Measurements from ENCODE around the gene IFNGR2.
"Not testable (repeated sequence)": the region's sequence is repeated elsewhere in the genome, so short reads cannot be mapped to it uniquely, and the experiment has no call there.

Gene IFNGR2

DNA sequence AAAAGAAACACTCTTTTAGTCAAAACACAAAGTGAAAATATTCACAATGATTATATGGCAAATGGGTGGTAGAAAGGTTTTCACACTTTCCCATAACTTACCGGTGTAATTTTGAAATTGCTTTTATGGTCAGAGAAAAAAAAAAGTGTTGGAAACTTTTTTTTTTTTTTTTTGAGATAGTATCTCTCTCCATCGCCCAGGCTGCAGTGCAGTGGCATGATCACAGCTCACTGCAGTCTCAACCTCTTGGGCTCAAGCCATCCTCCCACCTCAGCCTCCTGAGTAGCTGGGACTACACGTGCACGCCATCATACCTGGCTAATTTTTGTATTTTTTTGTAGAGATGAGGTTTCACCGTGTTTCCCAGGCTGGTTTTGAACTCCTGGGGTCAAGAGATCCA lies 3.3 kb downstream of the IFNGR2 start:
- no peak for FAIRE-seq

DNA sequence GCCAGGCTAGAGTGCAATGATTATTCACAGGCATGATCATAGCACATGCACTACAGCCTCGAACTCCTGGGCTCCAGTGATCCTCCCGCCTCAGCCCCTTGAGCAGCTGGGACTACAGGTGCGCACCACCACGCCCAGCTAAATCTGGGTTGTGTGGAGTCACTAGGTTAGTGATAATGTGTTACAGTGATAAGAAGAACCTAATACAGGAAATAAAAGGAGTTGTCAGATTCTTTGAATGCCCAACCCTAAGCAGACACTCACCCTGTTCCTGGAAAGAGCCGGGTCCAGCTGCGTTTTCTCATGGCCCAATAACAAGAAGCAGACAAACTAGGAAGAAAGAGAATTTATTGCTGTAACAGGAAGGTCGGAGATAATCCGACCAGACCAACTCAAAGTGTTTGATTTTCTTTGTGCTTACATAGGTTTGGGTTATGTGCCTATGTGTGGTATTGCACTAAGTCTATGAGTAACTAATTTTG lies 8.8 kb downstream of the IFNGR2 start:
- no peak for FAIRE-seq

DNA sequence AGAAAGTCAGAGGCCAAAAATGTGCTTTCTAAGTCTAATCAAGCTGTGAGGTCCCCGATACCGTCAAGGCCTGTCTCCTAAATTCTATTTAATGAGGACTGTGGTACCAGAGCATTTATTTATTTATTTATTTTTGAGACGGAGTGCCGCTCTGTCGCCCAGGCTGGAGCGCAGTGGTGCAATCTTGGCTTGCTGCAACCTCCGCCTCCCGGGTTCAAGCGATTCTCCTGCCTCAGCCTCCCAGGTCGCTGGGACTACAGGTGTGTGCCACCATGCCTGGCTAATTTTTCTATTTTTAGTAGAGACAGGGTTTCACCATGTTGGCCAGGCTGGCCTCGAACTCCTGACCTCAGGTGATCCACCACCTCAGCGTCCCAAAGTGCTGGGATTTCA lies 9.2 kb downstream of the IFNGR2 start:
- not testable (repeated sequence) for FAIRE-seq

DNA sequence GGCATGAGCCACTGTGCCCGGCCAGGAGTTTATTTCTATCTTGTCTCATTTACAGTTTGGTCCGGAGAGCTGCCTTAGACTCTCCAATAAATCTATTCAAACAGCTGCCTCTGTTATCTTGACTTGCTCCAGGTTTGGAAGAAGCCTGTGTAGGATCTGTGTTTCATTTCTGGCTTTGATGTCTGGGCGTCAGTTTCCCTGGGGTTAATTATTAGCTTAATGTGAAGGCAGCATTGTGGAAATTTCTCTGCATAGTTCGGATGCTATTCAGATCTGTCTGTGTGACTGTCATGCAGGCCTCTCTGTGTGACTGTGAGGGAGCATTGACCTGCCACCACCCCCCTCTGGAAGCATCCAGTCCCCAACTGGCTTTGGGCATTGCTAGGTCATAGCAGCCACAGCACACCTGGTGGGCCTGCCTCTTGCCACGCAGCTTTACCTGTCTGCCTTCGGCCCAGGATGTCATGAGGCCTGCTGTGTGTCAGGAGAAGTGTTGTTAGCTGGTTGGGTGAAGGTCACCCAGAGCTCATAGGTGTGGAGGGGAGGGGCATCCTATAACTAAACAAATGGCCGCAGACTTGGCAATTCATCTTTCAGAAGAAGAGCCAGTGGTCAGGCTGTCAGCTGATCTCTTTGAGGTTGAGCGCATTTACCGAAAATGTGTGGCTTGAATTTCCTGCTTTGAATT lies 9.8 kb downstream of the IFNGR2 start:
- FAIRE-seq: no peak

DNA sequence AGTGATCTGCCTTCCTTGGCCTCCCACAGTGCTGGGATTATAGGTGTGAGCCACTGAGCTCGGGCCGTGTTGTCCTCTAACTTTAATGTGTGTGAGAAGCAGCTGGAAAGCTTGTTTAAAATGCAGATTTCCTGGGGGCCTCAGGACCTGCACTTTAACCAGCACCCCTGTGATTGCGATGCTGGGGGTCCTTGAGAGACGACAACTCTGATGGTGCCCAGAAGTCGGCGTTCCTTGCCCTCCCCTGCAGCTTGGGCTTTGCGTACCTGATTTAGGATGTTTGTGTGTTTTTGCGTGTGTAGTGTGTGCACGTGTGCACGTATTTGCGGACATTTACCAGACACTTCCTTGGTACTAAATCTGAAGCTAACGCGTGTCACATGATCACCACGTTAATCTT lies 10.9 kb downstream of the IFNGR2 start:
- FAIRE-seq: no peak

DNA sequence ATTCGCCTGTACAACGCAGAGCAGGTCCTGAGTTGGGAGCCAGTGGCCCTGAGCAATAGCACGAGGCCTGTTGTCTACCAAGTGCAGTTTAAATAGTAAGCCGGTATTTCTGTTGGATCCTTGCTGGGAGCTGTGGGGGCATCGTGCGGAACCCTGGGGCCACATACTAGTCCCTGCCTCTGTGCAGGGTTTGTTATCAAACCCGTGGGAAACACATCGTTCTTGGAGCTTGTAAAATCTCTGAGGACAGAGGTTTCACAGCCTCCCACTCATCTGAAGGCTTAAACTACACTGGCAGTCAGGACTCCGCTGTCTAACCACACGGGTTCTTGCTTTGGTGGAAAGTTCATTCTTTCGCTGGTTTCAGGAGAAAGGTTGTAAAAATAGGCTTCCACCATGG lies 11.7 kb downstream of the IFNGR2 start:
- FAIRE-seq: no peak

DNA sequence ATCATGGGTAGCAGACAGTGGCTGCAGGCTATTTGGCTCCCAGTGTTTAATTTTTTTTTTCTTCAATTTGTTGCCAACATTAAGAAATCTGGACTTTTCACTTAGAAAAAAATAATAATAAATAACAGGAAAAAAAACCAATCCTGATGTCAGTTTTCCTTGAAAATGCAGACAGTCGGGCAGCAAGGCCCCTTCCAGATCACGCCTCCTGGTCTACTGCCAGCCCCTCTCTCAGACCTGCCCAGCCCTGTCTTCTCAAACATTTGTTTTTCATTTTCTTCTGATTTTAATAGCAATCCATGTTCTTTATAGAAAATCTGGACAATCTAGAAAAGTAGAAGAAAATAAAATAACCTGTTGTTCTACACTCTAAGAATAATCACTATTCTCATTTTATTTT lies 15.5 kb downstream of the IFNGR2 start:
- FAIRE-seq: no peak

DNA sequence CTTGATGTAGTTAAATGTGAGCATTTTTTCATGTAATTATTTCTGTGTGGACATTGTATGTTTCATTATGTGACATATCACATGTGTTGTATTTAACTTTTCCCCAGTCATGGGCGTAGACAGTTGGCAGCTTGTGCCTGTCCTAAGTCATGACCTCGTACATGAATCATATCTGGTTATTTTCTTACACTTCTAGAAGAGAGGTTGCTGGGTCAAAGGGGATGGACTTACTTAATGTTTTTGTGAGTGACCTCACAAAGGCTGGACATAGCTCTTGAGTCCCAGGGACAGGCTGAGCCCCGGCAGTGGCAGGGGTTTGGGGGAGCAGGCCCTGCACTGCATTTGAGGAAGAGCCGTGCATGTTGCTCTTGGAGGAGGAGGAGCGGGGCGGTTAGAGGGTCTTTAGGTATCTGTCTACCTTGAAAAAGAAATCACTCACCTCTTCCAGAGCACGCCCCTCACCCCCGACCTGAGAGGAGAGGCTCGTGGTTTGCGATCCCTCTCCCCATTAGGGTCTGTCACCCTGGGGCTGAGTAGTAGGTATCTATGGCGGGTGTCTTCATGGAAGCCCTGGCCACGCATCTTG lies 16.4 kb downstream of the IFNGR2 start:
- FAIRE-seq: no peak

DNA sequence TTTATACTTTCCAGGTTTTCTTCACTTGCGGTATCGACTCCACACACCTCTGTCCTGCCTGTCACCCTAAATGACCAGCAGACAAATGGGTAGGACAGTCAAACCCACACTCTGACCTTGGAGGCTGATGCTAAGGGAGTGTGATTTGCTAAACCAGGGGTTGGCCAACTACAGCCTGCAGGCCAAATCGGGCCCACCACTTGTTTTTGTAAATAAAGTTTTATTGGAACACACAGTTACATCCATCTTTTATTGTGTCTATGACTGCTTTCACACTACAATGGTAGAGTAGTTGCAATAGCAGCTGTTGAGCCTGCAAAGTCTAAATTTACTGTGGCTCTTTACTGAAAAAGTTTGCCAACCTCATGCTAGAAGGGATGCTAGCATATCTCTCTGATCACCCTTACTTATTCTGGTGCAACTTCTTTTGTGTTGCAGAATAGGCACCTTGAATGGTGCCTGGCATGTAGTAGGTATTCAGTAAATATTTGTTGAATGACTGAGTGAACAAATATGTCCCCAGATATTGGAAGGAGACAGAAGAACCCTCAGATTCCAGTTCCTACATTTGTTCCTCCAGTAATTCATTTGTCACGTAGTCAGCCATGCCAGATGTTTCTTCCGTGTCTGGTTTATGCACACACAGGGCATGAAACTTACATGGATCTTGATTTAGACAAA lies 18.6 kb downstream of the IFNGR2 start:
- FAIRE-seq: no peak

DNA sequence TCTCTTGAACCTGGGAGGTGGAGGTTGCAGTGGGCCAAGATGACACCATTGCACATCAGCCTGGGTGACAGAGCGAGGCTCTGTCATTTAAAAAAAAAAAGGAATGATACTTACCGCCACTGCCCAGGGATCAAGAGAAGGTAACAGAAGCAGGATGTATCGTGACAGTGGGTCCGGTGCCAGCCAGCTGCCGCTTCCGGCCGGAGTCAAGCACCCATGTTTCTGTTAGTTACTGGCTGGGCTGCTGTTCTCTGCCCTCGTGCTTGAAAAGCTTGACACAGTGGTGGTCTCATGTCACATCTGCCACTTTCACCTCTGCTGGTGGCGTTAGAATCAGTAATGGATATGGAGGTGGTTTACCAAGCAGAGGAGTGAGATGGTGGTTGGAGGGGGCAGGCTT lies 21.0 kb downstream of the IFNGR2 start:
- no peak for FAIRE-seq

DNA sequence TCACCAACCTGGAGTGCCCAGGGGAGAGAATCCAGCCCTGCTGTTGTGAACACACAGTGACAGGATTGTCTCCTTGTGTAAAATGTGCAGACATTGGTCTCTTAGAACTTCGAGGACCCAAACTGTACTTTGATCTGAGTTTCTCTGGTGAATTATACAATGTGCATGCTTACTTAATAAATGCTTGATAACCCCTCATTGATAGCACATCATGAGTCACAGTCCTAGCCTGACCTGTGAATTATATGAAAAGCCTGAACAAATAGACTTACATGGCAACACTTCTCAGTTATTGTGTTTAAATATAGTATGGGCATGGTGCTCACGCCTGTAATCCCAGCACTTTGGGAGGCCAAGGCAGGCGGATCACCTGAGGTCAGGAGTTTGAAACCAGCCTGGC lies 22.6 kb downstream of the IFNGR2 start:
- FAIRE-seq: no peak

DNA sequence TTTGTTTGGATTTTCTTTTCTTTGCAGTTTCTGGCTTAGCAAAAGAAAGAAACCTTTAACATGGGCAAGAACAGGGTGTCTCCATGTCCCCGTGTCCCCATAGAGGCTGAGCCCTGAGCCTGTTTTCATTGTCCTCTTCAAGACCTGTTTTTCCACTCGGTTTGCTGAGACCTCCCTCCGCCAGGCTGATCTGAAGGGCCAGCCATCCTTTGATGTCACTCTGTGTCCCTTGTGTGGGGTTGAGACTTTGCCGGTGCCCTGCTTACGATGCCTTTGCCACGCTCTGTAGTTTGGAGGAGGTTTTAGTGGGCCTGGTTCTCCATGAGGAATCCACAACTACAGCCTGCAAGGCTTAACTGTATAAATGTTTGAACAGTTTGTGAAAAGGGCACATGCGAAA lies 23.8 kb downstream of the IFNGR2 start:
- no peak for FAIRE-seq

DNA sequence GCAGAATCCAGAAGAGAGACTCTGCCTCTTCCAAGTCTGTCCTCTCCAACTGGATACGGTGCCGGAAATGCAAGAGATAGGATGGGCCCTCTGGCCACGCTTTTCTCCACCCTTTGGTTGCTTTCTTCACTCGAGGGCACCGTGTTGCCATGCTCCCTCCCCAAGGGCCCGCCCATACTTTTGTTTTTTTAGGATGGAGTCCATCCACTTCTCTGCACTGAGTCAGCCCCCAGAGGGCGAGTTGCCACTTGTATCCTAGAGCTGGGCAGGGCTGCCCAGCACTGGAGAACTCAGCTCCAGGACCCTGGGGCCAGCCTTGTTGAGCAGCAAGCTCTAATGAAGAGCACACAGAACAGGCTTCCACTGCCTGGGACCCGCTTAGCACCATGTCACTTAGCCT lies 25.5 kb downstream of the IFNGR2 start:
- FAIRE-seq: no peak

DNA sequence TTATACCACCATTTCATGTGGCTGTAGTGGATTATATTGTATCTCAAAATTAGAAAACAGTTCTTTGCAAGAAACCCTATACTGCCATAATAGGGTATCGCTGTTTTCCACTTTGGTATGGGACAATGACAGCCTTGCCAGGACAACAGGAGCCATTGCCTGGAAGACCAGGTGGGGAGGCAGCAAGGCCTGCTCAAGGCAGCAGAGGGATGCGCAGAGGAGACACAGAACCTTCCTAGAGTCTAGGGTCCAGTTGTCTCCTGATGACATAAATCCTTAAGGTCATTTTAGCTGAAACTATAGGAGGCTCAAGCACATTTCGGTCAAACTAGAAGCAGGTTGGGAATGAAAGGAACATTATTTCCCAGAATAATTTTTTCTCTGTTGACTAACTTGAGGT lies 27.6 kb downstream of the IFNGR2 start:
- FAIRE-seq: no peak

DNA sequence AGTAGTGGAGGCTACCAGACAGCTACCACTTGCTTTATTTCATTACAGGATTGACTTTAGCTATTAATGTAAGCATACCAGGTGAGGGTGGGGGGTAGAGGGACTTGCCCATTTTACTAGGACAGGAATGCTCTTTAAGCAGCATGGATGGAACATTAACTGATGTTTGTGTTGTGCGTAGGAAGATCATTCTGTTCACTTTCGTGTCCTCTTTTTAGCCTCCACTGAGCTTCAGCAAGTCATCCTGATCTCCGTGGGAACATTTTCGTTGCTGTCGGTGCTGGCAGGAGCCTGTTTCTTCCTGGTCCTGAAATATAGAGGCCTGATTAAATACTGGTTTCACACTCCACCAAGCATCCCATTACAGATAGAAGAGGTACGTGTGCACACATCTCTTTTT lies 29.3 kb downstream of the IFNGR2 start:
- FAIRE-seq: no peak

DNA sequence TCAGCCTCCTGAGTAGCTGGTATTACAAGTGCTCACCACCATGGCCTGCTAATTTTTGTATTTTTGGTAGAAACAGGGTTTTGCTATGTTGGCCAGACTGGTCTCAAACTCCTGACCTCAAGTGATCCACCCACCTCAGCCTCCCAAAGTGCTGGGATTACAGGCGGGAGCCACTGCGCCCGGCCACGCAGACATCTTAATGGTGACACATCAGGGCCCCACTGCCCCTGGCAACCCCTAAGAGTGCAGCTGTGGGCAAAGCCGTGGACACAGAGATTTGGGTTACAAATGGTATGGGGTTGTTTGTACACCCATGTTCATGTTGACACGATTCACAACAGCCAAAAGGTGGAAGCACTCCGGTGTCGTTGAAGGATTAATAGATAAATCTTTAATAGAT lies 29.8 kb downstream of the IFNGR2 start:
- no peak for FAIRE-seq

DNA sequence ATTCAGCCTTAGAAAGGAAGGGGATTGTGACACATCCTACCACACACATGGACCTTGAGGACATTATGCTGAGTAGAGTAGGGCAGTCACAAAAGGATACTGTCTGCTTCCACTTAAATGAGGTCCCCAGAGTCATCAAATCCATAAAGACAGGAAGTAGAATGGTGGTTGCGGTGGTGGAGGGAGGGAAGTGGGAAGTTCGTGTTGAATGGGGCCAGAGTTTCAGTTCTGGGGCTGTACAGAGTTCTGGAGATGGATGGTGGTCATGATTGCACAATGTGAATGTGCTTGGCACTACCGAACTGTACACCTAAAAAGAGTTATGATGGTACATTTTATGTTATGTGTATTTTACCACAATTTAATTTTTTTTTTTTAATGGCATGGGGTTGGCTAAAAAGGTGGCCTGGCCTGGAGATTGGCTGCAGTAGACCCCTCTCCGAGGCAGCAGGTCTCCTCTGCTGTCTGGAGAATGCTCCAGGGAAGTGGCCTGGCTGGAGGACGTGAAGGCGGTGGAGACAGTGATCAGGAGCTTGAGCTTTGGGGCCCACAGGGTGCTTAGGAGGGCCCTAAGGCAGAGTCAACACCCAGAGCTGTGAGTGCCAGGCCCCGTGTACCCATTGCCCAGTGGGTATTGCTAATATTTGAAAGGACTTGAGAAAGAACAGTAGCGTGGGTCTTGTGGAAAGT lies 30.4 kb downstream of the IFNGR2 start:
- no peak for FAIRE-seq

DNA sequence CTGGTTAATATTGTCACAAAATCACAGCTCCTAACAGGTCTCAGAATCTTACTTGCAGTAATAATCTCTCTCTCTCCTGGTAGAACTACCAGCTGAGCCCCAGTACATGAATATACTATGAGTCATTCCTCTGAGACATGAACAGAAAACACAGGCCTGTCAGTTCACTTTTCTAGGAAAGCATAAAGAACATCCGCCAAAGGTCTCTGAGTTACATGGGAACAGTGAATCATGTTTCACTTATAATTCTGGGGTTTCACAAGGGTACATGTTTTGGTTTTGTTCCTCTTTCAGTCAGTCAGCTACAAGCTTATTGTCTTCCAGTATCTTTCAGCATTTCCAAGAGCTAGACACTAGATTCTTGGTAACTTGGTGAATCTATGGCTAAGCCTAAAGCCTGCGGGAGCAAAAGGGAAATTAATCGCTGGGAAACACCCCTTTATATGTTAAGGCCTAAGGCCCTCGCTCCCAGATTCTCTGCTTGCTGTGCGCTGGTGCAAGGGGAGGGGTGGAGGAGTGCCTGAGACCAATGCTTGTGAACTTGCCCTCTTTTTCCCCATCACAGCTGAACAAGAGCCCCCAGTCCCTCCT lies 31.7 kb downstream of the IFNGR2 start:
- FAIRE-seq: no peak

DNA sequence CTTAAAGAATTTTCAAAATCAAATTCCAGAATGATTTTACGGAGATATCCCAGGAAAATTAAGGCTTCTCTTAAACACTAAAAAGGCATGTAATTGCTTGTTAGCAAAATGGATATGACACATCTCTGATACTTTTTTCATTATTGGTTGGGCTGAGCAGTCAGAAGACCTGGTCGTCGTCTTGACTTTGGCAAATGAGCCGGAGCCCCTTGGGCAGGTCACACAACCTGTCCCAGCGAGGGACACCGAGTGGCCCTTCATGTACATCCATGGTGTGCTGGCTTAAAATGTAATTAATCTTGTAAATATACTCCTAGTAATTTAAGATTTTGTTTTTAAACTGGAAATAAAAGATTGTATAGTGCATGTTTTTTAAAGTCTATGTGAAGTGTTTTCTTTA lies 33.9 kb downstream of the IFNGR2 start:
- no peak for FAIRE-seq

DNA sequence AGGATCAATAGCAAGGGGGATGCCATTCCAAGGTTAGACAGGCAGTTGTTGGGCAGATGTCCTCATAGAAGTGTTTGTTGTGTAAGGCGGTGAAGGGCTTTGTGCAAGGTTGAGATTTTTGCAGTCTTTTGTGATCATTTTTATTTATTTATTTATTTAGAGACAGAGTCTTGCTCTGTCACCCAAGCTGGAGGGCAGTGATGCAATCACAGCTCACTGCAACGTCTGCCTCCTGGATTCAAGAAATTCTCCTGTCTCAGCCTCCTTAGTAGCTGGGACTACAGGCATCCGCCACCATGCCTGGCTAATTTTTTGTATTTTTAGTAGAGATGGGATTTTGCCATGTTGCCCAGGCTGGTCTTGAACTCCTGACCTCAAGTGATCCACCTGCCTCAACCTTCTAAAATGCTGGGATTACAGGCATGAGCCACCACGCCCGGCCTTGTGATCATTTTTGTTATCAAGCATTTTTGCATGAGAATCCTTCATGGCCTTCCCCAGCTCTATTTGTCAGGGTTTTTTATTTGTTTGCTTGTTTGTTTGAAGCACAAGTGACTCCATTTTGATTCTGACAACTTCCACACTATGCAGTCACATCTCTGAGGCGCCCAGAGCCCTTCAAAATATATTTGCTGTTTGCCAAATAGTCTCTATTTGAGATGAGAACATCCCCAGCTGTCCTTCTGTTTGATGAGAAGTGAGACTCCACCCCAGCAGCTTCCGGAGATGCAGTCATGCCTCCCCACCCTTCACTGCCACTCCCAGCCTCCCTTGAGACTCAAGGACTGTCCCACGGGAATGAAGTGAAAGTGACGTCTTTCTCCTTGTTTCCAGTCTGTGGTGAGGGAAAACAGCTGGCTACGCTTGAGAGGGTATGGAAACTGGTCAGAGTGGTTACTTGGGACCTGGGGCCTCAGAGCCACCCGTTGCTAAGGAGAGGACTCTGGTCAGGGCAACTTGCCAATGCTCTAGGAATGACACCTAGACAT lies 38.6 kb downstream of the IFNGR2 start:
- no peak for FAIRE-seq

DNA sequence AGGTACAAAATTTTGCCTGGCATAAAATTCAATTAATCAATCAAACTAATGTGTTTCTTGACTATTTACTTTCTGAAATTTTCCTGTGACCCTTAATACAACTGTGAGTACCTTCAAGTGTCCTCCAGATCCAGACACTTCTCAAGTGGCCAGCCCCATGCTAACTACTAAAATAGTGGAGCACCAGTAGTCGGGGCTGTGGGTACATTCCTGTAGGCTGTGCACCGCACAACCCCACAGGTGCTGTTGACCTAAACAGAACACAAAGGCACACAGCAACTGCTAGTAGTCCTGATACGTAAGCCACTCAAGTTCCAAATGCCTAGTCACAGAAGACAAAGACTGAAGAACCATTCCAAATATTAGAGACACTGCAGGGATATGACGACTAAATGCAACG lies 40.0 kb downstream of the IFNGR2 start:
- no peak for FAIRE-seq

DNA sequence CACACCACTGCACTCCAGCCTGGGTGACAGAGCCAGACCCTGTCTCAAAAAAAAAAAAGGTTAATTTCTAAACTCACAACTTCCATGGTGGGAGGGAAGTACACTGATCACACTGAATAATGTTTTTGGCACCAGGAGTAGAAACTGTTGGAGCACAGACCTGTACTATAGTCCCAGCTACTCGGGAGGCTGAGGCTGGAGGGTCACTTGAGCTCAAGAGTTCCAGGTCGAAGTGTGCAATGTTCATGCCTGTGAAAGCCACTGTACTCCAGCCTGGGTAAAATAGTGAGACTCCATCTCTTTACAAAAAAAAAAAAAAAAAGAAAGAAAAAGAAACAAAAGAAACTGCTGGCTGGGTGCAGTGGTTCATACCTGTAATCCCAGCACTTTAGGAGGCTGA lies 41.3 kb downstream of the IFNGR2 start:
- FAIRE-seq: no peak
